Naive thymus-derived CD4-positive, alpha-beta T cell (primary cell): ENCODE results near the gene PCCA. TPM values are rescaled to one million over a fixed set of nuclear protein-coding genes. Genes with fewer than 3 reads are reported as not detected.

Source experiments
- ATAC-seq: fragments of 150-1000 bp; cut with Tn5 transposase; 2 replicates; pipeline ENCODE4 v1.10.0; 2021; ENCODE audit warnings: mild to moderate bottlenecking, moderate library complexity
- CTCF ChIA-PET: fragments of 350-600 bp; sonication (Branson Sonifier 250); formaldehyde crosslinking; loops from one replicate; lab custom pipeline; 2021; ENCODE audit warnings: antibody characterized with exemption; lab: Charles Lee
- POLR2A ChIA-PET: fragments of 350-600 bp; sonication (Branson Sonifier 250); formaldehyde crosslinking; loops from one replicate; lab custom pipeline; 2021; ENCODE audit warnings: antibody characterized with exemption, inconsistent platforms; lab: Charles Lee
- DNase-seq, 9 donors: peaks; one replicate each; pipeline versions ENCODE4 v3.0.0 to v3.0.0-alpha.2; 2020 to 2022; ENCODE audit warnings: mixed read lengths in 1 of 9
- H3K27ac ChIP-seq: one replicate; pipeline ENCODE4 v1.7.0; 2013; ENCODE audit warnings: mild to moderate bottlenecking, low read depth, low read length, moderate library complexity
- H3K27me3 ChIP-seq, 2 donors: one replicate each; pipeline ENCODE4 v1.7.0; 2013; ENCODE audit warnings: low read length in 2 of 2, mild to moderate bottlenecking in 2 of 2, moderate library complexity in 2 of 2; ENCODE audit not compliant: control insufficient read depth in 2 of 2, insufficient read depth in 2 of 2
- H3K36me3 ChIP-seq, 3 experiments: 1 replicate in 2 of 3; 2 replicates in 1 of 3; pipeline ENCODE4 v1.7.0; 2013; ENCODE audit warnings: low read length in 3 of 3, mild to moderate bottlenecking in 3 of 3, moderate library complexity in 1 of 3; ENCODE audit not compliant: insufficient read depth in 3 of 3, control insufficient read depth in 2 of 3
- H3K4me1 ChIP-seq, 2 donors: one replicate each; pipeline ENCODE4 v1.7.0; 2013; ENCODE audit warnings: low read length in 2 of 2, mild to moderate bottlenecking in 2 of 2, moderate library complexity in 1 of 2; ENCODE audit not compliant: control insufficient read depth in 2 of 2, insufficient read depth in 2 of 2
- H3K4me3 ChIP-seq: 2 replicates; pipeline ENCODE4 v1.7.0; 2013; ENCODE audit warnings: mild to moderate bottlenecking, low read length
- H3K9me3 ChIP-seq, 3 experiments: 1 replicate in 2 of 3; 2 replicates in 1 of 3; pipeline ENCODE4 v1.7.0; 2013; ENCODE audit warnings: low read length in 3 of 3; ENCODE audit not compliant: control insufficient read depth in 2 of 3
- H3K27ac Mint-ChIP-seq, 9 donors: one replicate each; pipeline ENCODE4 v1.8.0; 2020 to 2022; ENCODE audit warnings: mixed read lengths in 9 of 9, mild to moderate bottlenecking in 8 of 9, moderate library complexity in 5 of 9, inconsistent platforms in 2 of 9
- H3K27me3 Mint-ChIP-seq, 5 donors: one replicate each; pipeline ENCODE4 v1.8.0; 2021 to 2022; ENCODE audit warnings: mixed read lengths in 5 of 5, mild to moderate bottlenecking in 1 of 5
- H3K36me3 Mint-ChIP-seq, 5 donors: one replicate each; pipeline ENCODE4 v1.8.0; 2020 to 2022; ENCODE audit warnings: mixed read lengths in 5 of 5, mild to moderate bottlenecking in 3 of 5, inconsistent platforms in 1 of 5
- H3K4me1 Mint-ChIP-seq, 7 donors: one replicate each; pipeline ENCODE4 v1.8.0; 2020 to 2022; ENCODE audit warnings: mixed read lengths in 7 of 7, mild to moderate bottlenecking in 3 of 7, inconsistent platforms in 1 of 7
- H3K4me3 Mint-ChIP-seq, 10 donors: one replicate each; pipeline ENCODE4 v1.8.0; 2020 to 2022; ENCODE audit warnings: mild to moderate bottlenecking in 10 of 10, mixed read lengths in 10 of 10, moderate library complexity in 6 of 10, inconsistent platforms in 2 of 10
- H3K9me3 Mint-ChIP-seq, 11 donors: one replicate each; pipeline ENCODE4 v1.8.0; 2020 to 2022; ENCODE audit warnings: mixed read lengths in 11 of 11, mild to moderate bottlenecking in 4 of 11, inconsistent platforms in 1 of 11, moderate library complexity in 1 of 11
- intact Hi-C, 2 donors: fragments of 100-400 bp; cut with micrococcal nuclease; formaldehyde crosslinking; loops; one replicate each; pipeline ENCODE4 v1.15.1; 2023
- polyA plus RNA-seq, 2 donors: library from polyadenylated mRNA; unstranded; fragments of 300-500 nt; fragmentation: Illumina TruSeq; gene quantifications; one replicate each; pipeline ENCODE4 v1.2.3, GENCODE V29; 2021
- total RNA-seq, 6 experiments: library from RNA in 5 of 6; stranded (reverse) in 5 of 6; gene quantifications; 1 replicate in 5 of 6; 2 replicates in 1 of 6; pipeline ENCODE4 v1.2.3 and lab custom pipeline; 2021 to 2026

Gene PCCA
- total and polyA plus RNA-seq, 7 experiments from 2014 or later = 7.3 to 14.6 (median 11.3) TPM

- DNase-seq (no peak), ATAC-seq (no peak)
- Histone ChIP-seq H3K27me3 (no peaks in the 10 kb centered on the region), H3K27ac (no peak overlapping the region), H3K4me1 (peaks cover 7% of the 10 kb centered on the region in 2 donors), H3K4me3 (no peak overlapping the region), H3K36me3 (no peaks in the 10 kb centered on the region), H3K9me3 (no peaks in the 10 kb centered on the region)
- no peak overlapping the region for H3K4me3 Mint-ChIP-seq
- H3K36me3 Mint-ChIP-seq = no peaks in the 10 kb centered on the region
- CTCF ChIA-PET = interaction anchor here (0.7 to 1.6 kb wide), 3 partner anchors 283 to 860 kb away, joined by 3 to 4 read pairs (median 3); no protein-coding TSS in a partner anchor
- H3K27me3 Mint-ChIP-seq = peaks cover 0 to 7% (median 0%) of the 10 kb centered on the region in 5 donors
- POLR2A ChIA-PET = interaction anchor here (3.5 kb wide), 1 partner anchor 861 kb away, joined by 13 read pairs; no protein-coding TSS in a partner anchor
- intact Hi-C loops = loop anchor here (10.0 kb wide), 2 partner anchors 994 to 1254 kb away; no protein-coding TSS in a partner anchor
- H3K9me3 Mint-ChIP-seq = no peaks in the 10 kb centered on the region
- H3K4me1 Mint-ChIP-seq = peaks cover 4 to 25% (median 16%) of the 10 kb centered on the region in 7 donors
- no peak overlapping the region for H3K27ac Mint-ChIP-seq
These were observed 429.6 kb downstream of the PCCA start for GRCh38 chr13:100518394-100519062.

GRCh38 chr13:100519626-100520025 lies 430.7 kb downstream of the PCCA start:
- no peak overlapping the region for H3K27ac Mint-ChIP-seq
- no peak for DNase-seq
- ChIA-PET POLR2A (interaction anchor here (0.5 to 1.0 kb wide), 3 partner anchors 454 to 863 kb away, joined by 3 to 4 read pairs (median 3); no protein-coding TSS in a partner anchor), CTCF (interaction anchor here (1.3 kb wide), 1 partner anchor 861 kb away, joined by 4 read pairs; no protein-coding TSS in a partner anchor)
- peaks cover 1 to 23% (median 12%) of the 10 kb centered on the region in 7 donors for H3K4me1 Mint-ChIP-seq
- Histone ChIP-seq H3K27me3 (no peaks in the 10 kb centered on the region), H3K36me3 (no peaks in the 10 kb centered on the region), H3K4me3 (no peak overlapping the region), H3K27ac (no peak overlapping the region), H3K4me1 (peaks cover 7% of the 10 kb centered on the region in 2 donors), H3K9me3 (no peaks in the 10 kb centered on the region)
- no peaks in the 10 kb centered on the region for H3K9me3 Mint-ChIP-seq
- peaks cover 0 to 6% (median 0%) of the 10 kb centered on the region in 5 donors for H3K27me3 Mint-ChIP-seq
- H3K4me3 Mint-ChIP-seq = no peak overlapping the region
- intact Hi-C loops = loop anchor here (10.0 kb wide), 2 partner anchors 995 to 1255 kb away; no protein-coding TSS in a partner anchor
- no peak for ATAC-seq
- H3K36me3 Mint-ChIP-seq = peaks cover 0 to 4% (median 0%) of the 10 kb centered on the region in 5 donors

- no peak for DNase-seq
- Histone ChIP-seq H3K4me1 (peaks cover 7% of the 10 kb centered on the region in 2 donors), H3K27ac (no peak overlapping the region), H3K27me3 (no peaks in the 10 kb centered on the region), H3K36me3 (no peaks in the 10 kb centered on the region), H3K9me3 (no peaks in the 10 kb centered on the region), H3K4me3 (peak overlapping the region; percentile 25)
- peak overlapping the region in 4 of 9 donors; percentile 23 to 72 (median 50) for H3K27ac Mint-ChIP-seq
- peaks cover 1 to 21% (median 9%) of the 10 kb centered on the region in 7 donors for H3K4me1 Mint-ChIP-seq
- H3K4me3 Mint-ChIP-seq = peak overlapping the region; percentile 17 to 81 (median 73)
- ATAC-seq = no peak
- H3K9me3 Mint-ChIP-seq = no peaks in the 10 kb centered on the region
- ChIA-PET POLR2A (no interaction called here), CTCF (interaction anchor here (2.1 kb wide), 1 partner anchor 22 kb away, joined by 6 read pairs; no protein-coding TSS in a partner anchor)
- H3K27me3 Mint-ChIP-seq = peaks cover 0 to 3% (median 0%) of the 10 kb centered on the region in 5 donors
- intact Hi-C loops = no loop called here
- peaks cover 0 to 8% (median 2%) of the 10 kb centered on the region in 5 donors for H3K36me3 Mint-ChIP-seq
These were observed 432.3 kb downstream of the PCCA start for GRCh38 chr13:100520936-100521850.

GRCh38 chr13:100521851-100522617 lies 433.1 kb downstream of the PCCA start:
- Mint-ChIP-seq H3K36me3 (peaks cover 0 to 11% (median 2%) of the 10 kb centered on the region in 5 donors), H3K27ac (peak overlapping the region in 5 of 9 donors; percentile 23 to 72 (median 30)), H3K27me3 (peaks cover 0 to 3% (median 0%) of the 10 kb centered on the region in 5 donors), H3K9me3 (no peaks in the 10 kb centered on the region), H3K4me1 (peaks cover 1 to 21% (median 9%) of the 10 kb centered on the region in 7 donors), H3K4me3 (peak overlapping the region; percentile 17 to 81 (median 73))
- Histone ChIP-seq H3K4me3 (peak overlapping the region; percentile 25), H3K9me3 (no peaks in the 10 kb centered on the region), H3K36me3 (no peaks in the 10 kb centered on the region), H3K27ac (no peak overlapping the region), H3K4me1 (peaks cover 7% of the 10 kb centered on the region in 2 donors), H3K27me3 (no peaks in the 10 kb centered on the region)
- ChIA-PET CTCF (interaction anchor here (0.7 to 2.1 kb wide), 2 partner anchors 9 to 21 kb away, joined by 5 to 6 read pairs; no protein-coding TSS in a partner anchor), POLR2A (no interaction called here)
- DNase-seq (peak in 3 of 9 donors; percentile 17 to 23 (median 21)), ATAC-seq (peak; percentile 36)
- intact Hi-C loops = no loop called here

- DNase-seq (no peak), ATAC-seq (no peak)
- Histone ChIP-seq H3K27ac (no peak overlapping the region), H3K4me1 (peaks cover 3 to 7% of the 10 kb centered on the region in 2 donors), H3K27me3 (no peaks in the 10 kb centered on the region), H3K36me3 (no peaks in the 10 kb centered on the region), H3K4me3 (no peak overlapping the region), H3K9me3 (no peaks in the 10 kb centered on the region)
- Mint-ChIP-seq H3K27me3 (peaks cover 0 to 3% (median 0%) of the 10 kb centered on the region in 5 donors), H3K9me3 (no peaks in the 10 kb centered on the region), H3K27ac (no peak overlapping the region), H3K36me3 (peaks cover 0 to 13% (median 2%) of the 10 kb centered on the region in 5 donors), H3K4me3 (peak overlapping the region in 2 of 10 donors; percentile 39 to 77), H3K4me1 (peaks cover 1 to 19% (median 9%) of the 10 kb centered on the region in 7 donors)
- CTCF ChIA-PET = interaction anchor here (0.7 to 2.1 kb wide), 2 partner anchors 10 to 20 kb away, joined by 5 to 6 read pairs; no protein-coding TSS in a partner anchor
- intact Hi-C loops = no loop called here
- POLR2A ChIA-PET = no interaction called here
These were observed 433.9 kb downstream of the PCCA start for GRCh38 chr13:100522618-100523309.
